SK-N-SH treated with all-trans-retinoic acid at 6 μM for 48 hours (cell line): ENCODE data around the gene HOXB1.

Source experiments
- ARNTL ChIP-seq: fragments of 450-650 bp; formaldehyde crosslinking; IDR thresholded peaks from 2 replicates; pipeline ENCODE4 v1.5.0; 2020; ENCODE audit warnings: low read depth, mild to moderate bottlenecking, moderate library complexity, borderline replicate concordance
- BACH2 ChIP-seq: fragments of 250-450 bp; sonication (Bioruptor Pico); IDR thresholded peaks from 2 replicates; pipeline ENCODE4 v1.9.0; 2021; ENCODE audit warnings: mild to moderate bottlenecking, borderline replicate concordance
- CREB5 ChIP-seq: fragments of 250-450 bp; sonication (Bioruptor Pico); IDR thresholded peaks from 2 replicates; pipeline ENCODE4 v1.5.1; 2020; ENCODE audit warnings: low read depth, mild to moderate bottlenecking, moderate library complexity
- CSDC2 ChIP-seq: fragments of 250-450 bp; sonication (Bioruptor Pico); IDR thresholded peaks from 2 replicates; pipeline ENCODE4 v1.5.0; 2020; ENCODE audit warnings: mild to moderate bottlenecking, moderate library complexity
- ISL1 ChIP-seq: fragments of 250-450 bp; sonication (Bioruptor Pico); IDR thresholded peaks from 2 replicates; pipeline ENCODE4 v2.1.2; 2022; ENCODE audit warnings: mild to moderate bottlenecking, moderate library complexity
- PATZ1 ChIP-seq: fragments of 250-450 bp; sonication (Bioruptor Pico); IDR thresholded peaks from 2 replicates; pipeline ENCODE4 v1.8.0; 2020; ENCODE audit warnings: mild to moderate bottlenecking, moderate library complexity, borderline replicate concordance
- RARB ChIP-seq: fragments of 250-450 bp; sonication (Bioruptor Pico); IDR thresholded peaks from 2 replicates; pipeline ENCODE4 v1.8.0; 2021; ENCODE audit warnings: mild to moderate bottlenecking, moderate library complexity
- TCF4 ChIP-seq: fragments of 250-450 bp; sonication (Bioruptor Pico); IDR thresholded peaks from 2 replicates; pipeline ENCODE4 v1.8.0; 2021; ENCODE audit warnings: mild to moderate bottlenecking, moderate library complexity, borderline replicate concordance
- TSHZ2 ChIP-seq: fragments of 250-450 bp; sonication (Bioruptor Pico); IDR thresholded peaks from 2 replicates; pipeline ENCODE4 v1.5.0; 2020; ENCODE audit warnings: mild to moderate bottlenecking, moderate library complexity
- ZC3H10 ChIP-seq: fragments of 250-450 bp; sonication (Bioruptor Pico); IDR thresholded peaks from 2 replicates; pipeline ENCODE4 v1.5.1; 2021; ENCODE audit warnings: mild to moderate bottlenecking, moderate library complexity
- ZFP3 ChIP-seq: fragments of 250-450 bp; sonication (Bioruptor Pico); IDR thresholded peaks from 2 replicates; pipeline ENCODE4 v1.5.0; 2020; ENCODE audit warnings: mild to moderate bottlenecking, moderate library complexity
- ZFP30 ChIP-seq: fragments of 450-650 bp; formaldehyde crosslinking; IDR thresholded peaks from 2 replicates; pipeline ENCODE4 v1.5.0; 2022; ENCODE audit warnings: mild to moderate bottlenecking, moderate library complexity
- ZNF565 ChIP-seq: fragments of 450-650 bp; formaldehyde crosslinking; conservative IDR thresholded peaks from 2 replicates; pipeline ENCODE4 v1.5.0; 2020; ENCODE audit warnings: low read depth, mild to moderate bottlenecking, moderate library complexity
- ZNF8 ChIP-seq: fragments of 450-650 bp; formaldehyde crosslinking; IDR thresholded peaks from 2 replicates; pipeline ENCODE4 v1.5.0; 2020; ENCODE audit warnings: mild to moderate bottlenecking, moderate library complexity

GRCh38 chr17:48563385-48563838 lies 32.6 kb upstream of the HOXB1 start:
- TF ChIP-seq ARNTL (no peak), TCF4 (CRISPR knock-in tag) (no peak), RARB (CRISPR knock-in tag) (no peak), ZNF8 (CRISPR knock-in tag) (no peak), PATZ1 (CRISPR knock-in tag) (no peak), ZFP3 (CRISPR knock-in tag) (no peak), ZC3H10 (no peak), ZNF565 (CRISPR knock-in tag) (no peak), CREB5 (no peak), ZFP30 (CRISPR knock-in tag) (no peak), TSHZ2 (CRISPR knock-in tag) (no peak), CSDC2 (CRISPR knock-in tag) (no peak), ISL1 (CRISPR knock-in tag) (no peak), BACH2 (CRISPR knock-in tag) (no peak)
